ENCODE data around the gene ARSI. TPM values are rescaled to one million over a fixed set of nuclear protein-coding genes. Genes with fewer than 3 reads are reported as not detected.

ARSI gene
- total and polyA plus RNA-seq, 2 of the 4 experiments (the other 2 are of a cell fraction), result 14.8 to 15.2 TPM

- ChIA-PET POLR2A (ENCODE audit: unreplicated experiment) (interaction anchor here (0.7 kb wide), 1 partner anchor 101 kb away, joined by 4 read pairs; no protein-coding TSS in a partner anchor), CTCF (no interaction called here)
- no peaks in the 10 kb centered on the region; the same call in 1 of the 2 replicates for H3K27me3 ChIP-seq (ENCODE audit: control insufficient read depth, insufficient read depth, low read length)
- no peak overlapping the region for H2BK20ac ChIP-seq (ENCODE audit: low read depth, low read length)
- H4K20me1 ChIP-seq (ENCODE audit: insufficient read depth, low read length), result no peaks in the 10 kb centered on the region
- H3K36me3 ChIP-seq (ENCODE audit: control insufficient read depth, insufficient read depth, low read length), result no peaks in the 10 kb centered on the region
- no peak overlapping the region for H3K14ac ChIP-seq (replicated peaks; ENCODE audit: low read depth, low read length)
- no peak overlapping the region for H3K9ac ChIP-seq (ENCODE audit: low read depth, low read length)
- in situ Hi-C loops (cut with MboI; ENCODE audit: low sequenced_read_pairs) (no loop called here), dilution Hi-C loops (cut with HindIII; ENCODE audit: low sequenced_read_pairs, unreplicated experiment) (no loop called here), intact Hi-C loops (cut with micrococcal nuclease) (no loop called here)
- no peak overlapping the region for H3K4ac ChIP-seq (ENCODE audit: low read depth, low read length)
- H4K91ac ChIP-seq (ENCODE audit: insufficient read depth, low read depth, low read length), result no peak overlapping the region
- H3K56ac ChIP-seq (ENCODE audit: extremely low read depth, insufficient read depth, low read length), result no peak overlapping the region
- no peaks in the 10 kb centered on the region for H3K9me3 ChIP-seq (ENCODE audit: control insufficient read depth, insufficient read depth, low read length)
- no TSS peak for BruUV-seq (replicated peaks)
- H3K4me3 ChIP-seq (ENCODE audit: insufficient read depth, low read depth, low read length), result no peak overlapping the region
- ATAC-seq (ENCODE audit: low read depth) (no peak), DNase-seq (no peak)
- TF ChIP-seq MXI1 (IDR thresholded peaks at IDR 0.05; ENCODE audit: borderline replicate concordance, low read depth, low read length) (no peak), CTCF (conservative IDR thresholded peaks at IDR 0.05; ENCODE audit: low read depth, low read length) (no peak), CHD1 (IDR thresholded peaks at IDR 0.05; ENCODE audit: low read depth, low read length) (no peak), NFE2L2 (IDR thresholded peaks at IDR 0.05; ENCODE audit: low read depth, low read length) (no peak), BHLHE40 (IDR thresholded peaks at IDR 0.05; ENCODE audit: low read depth, low read length) (no peak), MAFK (IDR thresholded peaks at IDR 0.05; ENCODE audit: low read depth, low read length) (no peak)
- H2AK5ac ChIP-seq (ENCODE audit: low read depth, low read length), result no peak overlapping the region
- H3K4me2 ChIP-seq (ENCODE audit: low read depth, low read length), result no peak overlapping the region
- H3K23ac ChIP-seq (ENCODE audit: low read depth, low read length), result no peak overlapping the region
- no peak overlapping the region for H4K8ac ChIP-seq (ENCODE audit: low read depth in 2 of 2, low read length in 2 of 2)
- WGBS, 2 experiments (ENCODE audit: extremely low coverage in 2 of 2, insufficient read length in 1 of 2), result no CpG with 5 or more reads among the region's 5 CpGs
- no peak overlapping the region for H2BK5ac ChIP-seq (ENCODE audit: low read depth, low read length, poor library complexity, severe bottlenecking)
- no peak overlapping the region for H2BK15ac ChIP-seq (ENCODE audit: low read depth, low read length)
- no peak overlapping the region for H3K27ac ChIP-seq (ENCODE audit: insufficient read depth, low read length)
- no peak overlapping the region for H3K18ac ChIP-seq (ENCODE audit: low read depth, low read length)
- no peaks in the 10 kb centered on the region for H3K4me1 ChIP-seq (ENCODE audit: control insufficient read depth, insufficient read depth, low read length)
- H3K79me1 ChIP-seq (ENCODE audit: low read depth in 1 of 2, low read length in 2 of 2), result no peaks in the 10 kb centered on the region
- no peak overlapping the region for H2BK120ac ChIP-seq (ENCODE audit: low read depth, low read length)
- no peaks in the 10 kb centered on the region for H3K9me1 ChIP-seq (ENCODE audit: insufficient read depth, low read length)
- no peak overlapping the region for H2AK9ac ChIP-seq (replicated peaks; ENCODE audit: low read depth, low read length, poor library complexity)
- no peak overlapping the region for H2AFZ ChIP-seq (replicated peaks; ENCODE audit: low read length, poor library complexity)
- no peak overlapping the region for H4K5ac ChIP-seq (ENCODE audit: low read depth, low read length)
Measured at GRCh38 chr5:150345716-150346115, 43.0 kb upstream of the ARSI start.
